Neural crest cell (in vitro differentiated cells): Measurements from ENCODE around the gene BAIAP2L1. TPM values are rescaled to one million over a fixed set of nuclear protein-coding genes. Genes with fewer than 3 reads are reported as not detected.

ENCODE experiments used
- DNase-seq: peaks from one replicate; pipeline ENCODE4 v3.0.0; 2021; ENCODE audit warnings: low read depth, mixed read lengths, low spot score
- H3K27ac Mint-ChIP-seq: one replicate; pipeline ENCODE4 v1.8.0; 2021; ENCODE audit warnings: mild to moderate bottlenecking, mixed read lengths; ENCODE audit not compliant: unreplicated experiment
- H3K27me3 Mint-ChIP-seq: 2 replicates; pipeline ENCODE4 v1.8.0; 2021; ENCODE audit warnings: low read depth, mild to moderate bottlenecking, mixed read lengths
- H3K36me3 Mint-ChIP-seq: 2 replicates; pipeline ENCODE4 v1.8.0; 2021; ENCODE audit warnings: low read depth, mild to moderate bottlenecking, mixed read lengths
- H3K4me1 Mint-ChIP-seq: 2 replicates; pipeline ENCODE4 v1.8.0; 2021; ENCODE audit warnings: mixed read lengths
- H3K4me3 Mint-ChIP-seq: one replicate; pipeline ENCODE4 v1.8.0; 2021; ENCODE audit warnings: mild to moderate bottlenecking, mixed read lengths
- H3K9me3 Mint-ChIP-seq: 2 replicates; pipeline ENCODE4 v1.8.0; 2021; ENCODE audit warnings: mixed read lengths
- CTCF ChIP-seq: fragments of 200-600 bp; sonication (generic); conservative IDR thresholded peaks from 2 replicates; pipeline ENCODE4 v1.5.0; 2021; ENCODE audit warnings: antibody characterized with exemption, mild to moderate bottlenecking
- total RNA-seq: library from RNA; stranded (reverse); gene quantifications from 2 replicates; pipeline ENCODE4 v1.2.1, GENCODE V29; 2021

The BAIAP2L1 gene
- total RNA-seq, 1 donor from 2014 or later, result 1.5 TPM

DNA sequence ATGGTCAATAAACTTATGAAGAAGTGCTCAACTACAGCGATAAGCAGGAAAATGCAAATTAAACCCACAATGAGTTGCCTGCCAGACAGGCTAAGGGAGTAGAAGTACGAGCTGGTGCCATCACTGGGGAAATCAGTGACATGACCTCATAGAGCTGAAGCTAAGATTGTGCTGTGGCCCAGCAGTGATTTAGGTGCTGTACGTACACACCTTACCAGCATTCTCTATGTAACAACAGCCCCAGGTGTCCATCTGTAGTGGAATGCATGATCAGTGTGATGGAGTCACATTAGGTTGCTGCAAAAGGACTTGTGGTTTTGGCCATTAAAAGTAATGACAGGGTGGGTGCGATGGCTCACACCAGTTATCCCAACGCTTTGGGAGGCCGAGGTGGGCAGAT, 143.2 kb downstream of the BAIAP2L1 start:
- DNase-seq, result no peak
- peaks cover 4% of the 10 kb centered on the region for H3K36me3 Mint-ChIP-seq
- no peak overlapping the region for H3K27ac Mint-ChIP-seq
- H3K4me1 Mint-ChIP-seq, result peaks cover 12% of the 10 kb centered on the region
- no peaks in the 10 kb centered on the region for H3K27me3 Mint-ChIP-seq
- TF ChIP-seq CTCF, result no peak
- no peaks in the 10 kb centered on the region for H3K9me3 Mint-ChIP-seq
- H3K4me3 Mint-ChIP-seq, result no peak overlapping the region

- no peak for TF ChIP-seq CTCF
- Mint-ChIP-seq H3K9me3 (no peaks in the 10 kb centered on the region), H3K4me3 (peak overlapping the region; percentile 15), H3K27ac (no peak overlapping the region), H3K4me1 (peaks cover 21% of the 10 kb centered on the region), H3K27me3 (no peaks in the 10 kb centered on the region), H3K36me3 (peaks cover 4% of the 10 kb centered on the region)
- DNase-seq, result no peak
These were observed 144.5 kb downstream of the BAIAP2L1 start for GRCh38 chr7:98256431-98256830.

DNA sequence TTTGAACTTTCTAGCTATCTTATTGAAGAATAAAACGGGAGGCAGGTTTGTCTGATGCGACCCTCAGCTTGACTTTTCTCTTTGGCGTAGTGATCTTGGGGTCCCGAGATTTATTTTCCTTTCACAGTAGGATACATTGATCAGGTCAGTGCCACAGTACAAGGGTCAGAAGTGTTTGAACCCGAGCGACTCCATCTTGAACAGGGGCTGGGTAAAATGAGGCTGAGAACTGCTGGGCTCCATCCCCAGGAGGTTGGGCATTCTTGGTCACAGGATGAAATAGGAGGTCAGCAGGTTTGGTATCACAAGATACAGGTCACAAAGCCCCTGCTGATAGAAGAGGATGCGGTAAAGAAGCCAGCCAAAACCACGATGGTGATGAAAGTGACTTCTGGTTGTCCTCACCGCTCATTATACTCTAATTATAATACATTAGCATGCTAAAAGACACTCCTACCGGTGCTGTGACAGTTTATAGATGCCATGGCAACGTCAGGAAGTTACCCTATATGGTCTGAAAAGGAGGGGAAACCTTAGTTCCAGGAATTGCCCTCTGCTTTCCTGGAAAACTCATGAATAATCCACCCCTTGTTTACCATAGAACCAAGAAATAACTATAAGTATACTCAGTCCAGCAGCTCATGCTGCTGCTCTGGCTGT, 145.8 kb downstream of the BAIAP2L1 start:
- peaks cover 32% of the 10 kb centered on the region for H3K4me1 Mint-ChIP-seq
- no peaks in the 10 kb centered on the region for H3K9me3 Mint-ChIP-seq
- H3K27me3 Mint-ChIP-seq, result no peaks in the 10 kb centered on the region
- H3K36me3 Mint-ChIP-seq, result peaks cover 4% of the 10 kb centered on the region
- no peak for TF ChIP-seq CTCF
- no peak for DNase-seq
- no peak overlapping the region for H3K27ac Mint-ChIP-seq
- peak overlapping the region; percentile 75 for H3K4me3 Mint-ChIP-seq

GRCh38 chr7:98254516-98254915, 146.4 kb downstream of the BAIAP2L1 start:
- Mint-ChIP-seq H3K9me3 (no peaks in the 10 kb centered on the region), H3K36me3 (peaks cover 4% of the 10 kb centered on the region), H3K27ac (no peak overlapping the region), H3K27me3 (no peaks in the 10 kb centered on the region), H3K4me1 (peaks cover 32% of the 10 kb centered on the region), H3K4me3 (peak overlapping the region; percentile 75)
- DNase-seq, result no peak
- no peak for TF ChIP-seq CTCF

DNA sequence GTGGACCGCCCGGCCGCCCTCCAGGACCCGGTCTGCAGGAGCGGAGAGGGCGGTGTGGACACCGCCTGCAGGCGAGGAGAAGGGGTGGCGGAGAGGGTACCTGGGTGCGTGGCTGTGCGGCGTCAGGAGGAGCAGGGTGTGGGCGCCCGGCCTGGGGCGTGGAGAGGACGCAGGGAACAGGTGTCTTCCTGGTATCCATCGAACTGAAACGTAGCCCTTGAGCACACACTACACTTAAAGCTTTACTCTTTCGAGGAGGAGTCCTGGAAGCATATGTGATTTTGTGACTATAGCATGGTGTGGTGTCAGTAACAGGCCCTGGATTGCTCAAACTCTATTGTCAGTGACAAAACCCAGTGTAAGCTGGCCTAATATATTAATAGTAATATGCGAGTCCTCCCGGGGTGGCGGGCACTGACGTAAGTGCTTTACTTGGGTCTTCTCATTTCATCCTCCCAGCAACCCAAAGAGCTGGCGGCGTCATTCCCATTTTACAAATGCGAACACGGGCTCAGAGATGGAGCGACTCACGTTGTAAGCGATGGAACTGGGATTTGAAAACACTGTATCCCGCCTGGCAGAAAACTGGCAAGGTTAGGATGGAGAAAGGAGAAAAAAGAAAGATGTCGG, 148.3 kb downstream of the BAIAP2L1 start:
- TF ChIP-seq CTCF, result no peak
- peaks cover 36% of the 10 kb centered on the region for H3K4me1 Mint-ChIP-seq
- no peaks in the 10 kb centered on the region for H3K27me3 Mint-ChIP-seq
- H3K36me3 Mint-ChIP-seq, result peaks cover 4% of the 10 kb centered on the region
- no peak for DNase-seq
- H3K27ac Mint-ChIP-seq, result peak overlapping the region; percentile 71
- H3K4me3 Mint-ChIP-seq, result peak overlapping the region; percentile 94
- H3K9me3 Mint-ChIP-seq, result no peaks in the 10 kb centered on the region
